EL (cell line): ENCODE measurements around the gene OTOS.

Experiments used
- DNase-seq: peaks from one replicate; pipeline ENCODE4 v3.0.0-alpha.2; 2016

OTOS gene

DNA sequence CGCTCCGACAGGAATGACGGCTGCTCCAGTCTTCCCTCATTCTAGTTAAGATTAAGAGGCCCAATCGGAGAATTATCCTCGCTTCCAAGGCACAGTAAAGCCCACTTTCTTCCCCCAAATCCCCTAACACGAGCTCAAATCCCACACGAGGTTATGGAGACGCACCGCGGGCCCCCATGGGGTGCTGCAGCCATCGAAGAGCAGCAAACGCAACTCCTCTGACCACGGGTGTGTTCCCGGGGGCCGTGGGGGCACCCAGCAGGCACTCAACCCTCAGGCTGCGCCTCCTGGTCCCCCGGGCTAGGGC is 4.8 kb downstream of the OTOS start:
- DNase-seq: no peak

DNA sequence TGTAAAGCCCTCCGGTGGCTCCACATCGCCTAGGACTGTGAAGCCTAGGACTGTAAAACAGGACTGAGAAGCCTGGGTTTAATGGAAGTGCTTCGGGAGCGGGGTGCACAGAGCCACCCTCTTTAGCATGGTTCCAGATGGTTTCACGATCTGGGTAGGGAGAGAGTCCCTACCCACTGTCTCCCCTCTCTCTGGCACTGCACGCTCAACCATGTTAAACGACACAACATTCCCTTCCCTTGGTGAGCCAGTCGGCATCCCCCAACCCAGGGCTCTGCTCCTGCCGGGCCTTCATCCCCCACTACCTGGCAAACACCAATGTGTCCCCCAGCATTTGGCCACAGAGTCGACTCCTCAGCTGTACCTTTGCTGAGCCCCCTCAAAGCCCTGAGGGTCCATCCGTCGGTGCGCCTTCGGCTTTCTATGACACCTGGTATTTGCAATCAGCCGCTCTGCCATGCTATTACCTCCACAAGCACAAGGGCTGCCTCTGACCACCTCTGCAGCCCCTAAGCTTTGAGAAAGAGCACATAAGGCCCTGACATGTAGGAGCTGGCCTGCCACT is 5.4 kb downstream of the OTOS start:
- DNase-seq: no peak

DNA sequence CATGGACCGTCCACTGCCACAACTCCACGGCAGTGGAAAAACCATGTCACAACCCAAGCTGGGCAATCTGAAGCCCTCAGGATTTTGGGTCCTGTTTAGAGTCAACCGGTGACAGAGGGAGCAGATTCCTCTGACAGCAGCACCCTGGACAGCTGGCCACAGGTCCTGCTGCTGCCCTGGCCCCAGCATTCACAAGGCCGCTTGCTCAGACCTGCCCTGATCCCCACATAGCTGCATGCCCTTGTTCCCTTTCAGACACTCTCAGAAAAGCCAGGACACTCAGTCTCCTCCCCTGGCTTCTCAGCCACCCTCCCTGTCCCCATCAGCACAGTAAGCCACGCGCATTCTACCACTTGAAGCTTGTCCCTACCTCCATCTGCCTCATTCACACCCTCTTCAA is 6.0 kb downstream of the OTOS start:
- no peak for DNase-seq

DNA sequence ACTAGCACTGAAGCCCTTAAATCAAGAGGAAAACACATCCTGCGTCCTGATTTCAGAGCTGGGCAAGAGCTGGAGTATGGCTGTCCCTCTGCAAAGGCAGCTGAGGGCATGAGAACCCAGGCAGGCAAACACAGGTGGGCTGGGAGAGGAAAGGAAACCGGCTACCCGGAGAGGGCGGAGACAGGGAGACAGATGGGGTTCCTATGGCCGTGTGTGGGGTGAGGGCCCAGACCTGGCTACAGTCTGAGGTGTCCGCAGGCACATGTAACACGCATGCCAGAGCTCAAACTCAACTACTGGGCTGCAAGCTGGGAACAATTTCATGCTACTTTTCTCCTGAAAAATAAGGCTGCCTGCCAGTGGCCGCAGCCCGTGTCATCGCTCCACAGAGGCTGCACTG is 7.1 kb downstream of the OTOS start:
- DNase-seq: no peak

DNA sequence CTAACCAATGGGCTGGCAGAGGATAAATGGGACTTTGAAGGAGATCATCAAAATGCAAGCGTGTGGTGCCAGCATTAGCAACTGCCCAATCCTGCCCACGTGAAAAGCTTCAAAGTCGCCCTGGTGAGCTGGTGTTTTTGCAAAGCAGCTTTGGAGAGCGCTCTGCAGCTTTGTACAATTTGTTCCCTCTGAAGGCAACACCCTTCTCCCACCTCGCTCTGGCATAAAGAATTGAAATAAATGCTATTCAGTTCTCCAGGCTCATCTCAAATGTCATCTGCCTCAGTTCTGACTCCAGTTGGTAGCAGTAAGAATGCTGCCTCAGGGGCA is 7.8 kb downstream of the OTOS start:
- DNase-seq: no peak

DNA sequence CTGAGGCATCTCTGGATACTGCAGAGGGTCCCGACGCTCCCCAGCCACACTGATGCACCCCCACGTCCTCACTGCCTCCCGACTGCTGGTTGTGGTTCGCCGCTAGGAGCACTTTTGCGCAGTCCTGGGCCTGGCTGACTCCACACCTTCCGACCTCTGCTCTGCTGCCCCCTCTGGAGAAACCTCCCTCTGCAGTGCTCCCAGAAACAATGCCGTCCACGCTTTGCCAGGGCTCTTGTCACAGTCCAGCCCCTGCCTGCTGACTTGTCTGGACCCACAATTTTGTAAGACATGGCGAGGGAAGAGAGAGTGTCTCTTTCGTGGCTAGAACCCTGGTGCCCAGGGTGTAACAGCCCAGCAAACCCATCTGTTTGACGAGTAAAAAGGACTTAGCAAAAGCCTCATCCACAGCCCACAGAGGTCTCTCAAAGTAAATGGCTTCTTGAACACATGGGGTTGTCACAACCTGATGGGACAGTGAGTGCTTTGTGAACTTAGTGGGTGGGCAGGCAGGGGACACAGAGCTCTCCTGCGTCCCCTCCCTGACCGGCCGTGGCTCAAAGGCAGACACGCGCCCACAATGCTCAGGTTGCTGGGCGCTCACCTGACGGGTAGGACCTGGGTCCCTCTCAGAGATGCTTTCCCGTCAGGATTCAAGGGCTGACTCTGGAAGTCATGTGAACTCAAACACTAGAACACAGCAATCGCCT is 8.4 kb downstream of the OTOS start:
- no peak for DNase-seq

DNA sequence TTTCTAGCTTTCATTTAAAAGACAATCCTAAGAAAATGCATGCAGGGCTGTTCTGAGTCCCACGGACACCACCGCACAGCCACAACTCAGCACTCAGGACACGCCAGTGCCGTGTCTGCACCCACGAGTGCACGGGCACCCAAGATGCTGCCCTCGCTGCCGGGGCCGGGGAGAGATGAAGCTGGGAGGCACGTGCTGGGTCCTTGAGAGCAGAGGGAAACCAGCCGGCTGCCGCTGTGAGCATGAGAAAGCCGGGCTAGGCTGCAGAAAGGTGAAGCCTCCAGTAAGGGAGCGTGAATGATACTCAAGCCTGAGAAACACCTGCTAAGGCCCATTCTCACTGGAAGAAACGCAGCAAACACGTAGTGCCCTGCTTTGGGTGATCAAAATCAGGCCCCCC is 9.2 kb downstream of the OTOS start:
- no peak for DNase-seq

DNA sequence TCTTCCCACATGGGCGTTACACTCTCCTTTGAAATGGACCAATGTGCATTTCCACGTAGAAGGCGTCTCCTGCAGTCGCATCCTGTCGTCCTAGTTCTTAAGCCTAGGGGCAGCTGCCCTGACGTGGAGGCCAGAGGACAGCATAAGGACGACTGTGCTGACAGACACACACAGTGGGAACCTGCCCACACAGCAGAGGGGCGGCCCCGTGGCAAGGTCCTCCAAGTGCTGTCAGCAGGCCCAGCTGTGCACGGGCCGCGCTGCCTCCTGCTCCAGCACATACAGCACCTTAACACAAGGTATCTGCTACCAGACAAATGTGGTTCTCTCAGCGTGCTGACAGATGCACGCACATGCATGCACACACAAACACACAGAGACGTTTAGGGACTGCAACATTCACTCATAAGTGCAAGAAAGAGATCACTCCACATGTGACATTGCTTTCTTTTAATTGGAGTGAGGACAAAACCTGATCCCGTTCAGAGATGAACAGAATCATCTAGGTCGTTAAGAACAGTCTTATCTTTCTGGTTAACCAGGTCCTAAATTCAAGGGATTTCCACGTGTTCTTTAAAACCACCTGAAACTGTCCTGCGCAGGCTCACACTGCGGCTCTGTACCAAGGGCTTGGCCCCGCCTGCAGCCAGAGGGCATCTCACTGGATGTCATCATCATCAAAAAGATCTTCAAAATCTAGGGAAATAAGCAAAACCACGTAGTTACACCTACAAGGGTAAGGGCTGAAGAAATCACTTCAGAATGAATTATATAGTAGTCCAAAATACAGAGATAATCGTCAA is 9.9 kb downstream of the OTOS start:
- no peak for DNase-seq

DNA sequence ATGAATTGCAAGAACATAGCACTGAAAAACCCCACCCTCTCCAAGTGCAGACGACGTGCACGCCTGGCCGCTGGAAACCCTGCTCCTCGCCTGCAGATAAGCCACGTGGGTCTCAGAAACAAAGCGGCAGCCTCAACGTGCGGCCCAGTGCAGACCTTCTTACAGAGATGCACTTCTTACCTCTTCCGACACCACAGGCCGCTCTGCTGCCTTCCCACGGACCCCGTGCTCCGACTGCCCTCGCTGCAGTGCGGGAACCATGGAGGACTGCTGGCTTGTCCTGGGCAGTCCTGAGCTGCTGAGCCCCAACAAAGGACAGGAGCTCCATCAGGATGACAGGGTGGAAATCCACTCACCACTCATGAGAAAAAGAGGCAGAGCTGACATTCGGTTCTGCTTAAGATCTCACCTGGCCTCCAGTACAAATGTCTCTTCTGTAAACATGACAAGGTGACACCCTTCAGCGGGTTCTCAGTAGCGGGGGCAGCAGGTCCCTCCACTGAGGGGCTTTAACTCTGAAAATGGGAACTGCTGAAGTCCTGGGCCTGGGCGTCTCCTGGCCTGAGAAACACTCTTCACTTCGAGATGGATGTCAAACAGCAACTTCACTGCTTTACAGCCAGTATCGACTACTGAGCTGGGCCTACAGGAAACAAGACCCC is 10.6 kb downstream of the OTOS start:
- DNase-seq: no peak

DNA sequence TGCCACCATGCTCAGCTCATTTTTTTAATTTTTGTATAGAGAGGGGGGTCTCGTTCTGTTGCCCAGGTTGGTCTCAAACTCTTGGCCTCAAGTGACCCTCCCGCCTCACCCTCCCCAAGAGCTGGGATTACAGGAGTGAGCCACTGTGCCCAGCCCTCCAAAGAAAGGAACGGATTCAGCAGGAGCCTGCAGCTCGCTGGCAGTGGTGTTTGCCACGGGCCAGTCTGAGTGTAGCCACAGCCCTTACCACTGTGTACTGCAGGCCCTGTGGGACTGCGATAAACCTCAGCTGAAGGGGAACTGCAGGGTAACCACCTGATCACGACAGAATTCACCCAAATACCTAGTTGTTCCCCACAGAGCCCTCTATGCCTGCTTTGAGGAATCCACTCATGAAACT is 11.1 kb downstream of the OTOS start:
- no peak for DNase-seq

DNA sequence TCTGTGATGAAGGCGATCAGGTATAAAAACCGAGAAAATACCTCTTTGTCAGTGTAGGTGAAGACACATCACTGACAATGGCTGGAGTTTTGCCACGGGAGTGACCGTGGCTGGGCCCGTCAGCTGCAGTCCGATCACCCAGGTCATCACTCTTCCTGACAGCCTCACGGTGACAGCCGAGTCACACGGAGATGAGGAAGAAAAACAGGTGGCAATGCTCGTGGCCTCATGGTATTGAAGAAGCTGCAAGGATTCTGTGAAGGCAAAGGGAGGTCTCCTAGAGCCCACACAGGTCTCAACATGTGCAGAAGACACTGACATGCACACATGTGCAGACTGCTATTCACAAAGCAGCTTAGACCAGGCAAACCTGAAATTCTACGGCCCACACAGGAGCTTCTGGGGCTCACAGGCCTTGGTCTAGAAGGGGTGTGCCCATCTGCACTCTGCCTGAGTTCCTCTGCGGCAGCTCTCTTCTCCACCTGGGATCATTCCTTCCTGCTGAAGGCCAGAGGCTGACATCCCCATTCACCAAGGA is 11.8 kb downstream of the OTOS start:
- no peak for DNase-seq

DNA sequence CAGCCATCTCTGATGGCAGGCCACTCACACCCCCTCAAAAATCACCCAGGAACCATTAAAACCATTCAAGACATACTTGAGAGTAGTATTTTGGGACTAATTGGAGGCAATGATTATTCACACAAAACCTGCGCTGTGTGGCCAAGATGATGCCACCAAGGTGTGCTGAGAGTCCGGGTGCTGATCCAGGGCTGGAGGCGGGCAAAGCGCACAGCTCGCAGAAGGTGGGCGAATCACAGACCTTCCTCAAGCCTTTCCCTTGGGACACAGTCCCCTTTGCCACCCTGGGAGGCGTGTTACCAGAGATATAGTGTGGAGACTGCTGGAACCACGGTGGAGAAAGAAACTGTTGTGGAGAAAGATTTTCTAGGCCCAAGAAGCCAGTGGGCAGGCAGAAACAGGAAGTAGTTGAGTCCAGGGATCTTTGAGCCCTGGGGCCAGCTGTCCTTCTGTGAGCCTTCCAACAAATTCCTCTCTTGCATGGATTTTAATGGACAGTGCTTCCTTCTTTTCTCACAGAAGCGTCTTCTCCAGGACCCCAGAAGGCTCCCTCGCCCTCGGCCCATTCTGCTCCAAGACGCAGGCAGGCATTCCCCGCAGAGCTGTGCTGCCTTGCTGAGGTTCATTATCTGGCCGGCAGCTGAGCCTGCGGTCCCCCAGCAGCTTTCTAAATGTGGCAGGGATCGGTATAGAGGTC is 12.4 kb downstream of the OTOS start:
- DNase-seq: no peak

DNA sequence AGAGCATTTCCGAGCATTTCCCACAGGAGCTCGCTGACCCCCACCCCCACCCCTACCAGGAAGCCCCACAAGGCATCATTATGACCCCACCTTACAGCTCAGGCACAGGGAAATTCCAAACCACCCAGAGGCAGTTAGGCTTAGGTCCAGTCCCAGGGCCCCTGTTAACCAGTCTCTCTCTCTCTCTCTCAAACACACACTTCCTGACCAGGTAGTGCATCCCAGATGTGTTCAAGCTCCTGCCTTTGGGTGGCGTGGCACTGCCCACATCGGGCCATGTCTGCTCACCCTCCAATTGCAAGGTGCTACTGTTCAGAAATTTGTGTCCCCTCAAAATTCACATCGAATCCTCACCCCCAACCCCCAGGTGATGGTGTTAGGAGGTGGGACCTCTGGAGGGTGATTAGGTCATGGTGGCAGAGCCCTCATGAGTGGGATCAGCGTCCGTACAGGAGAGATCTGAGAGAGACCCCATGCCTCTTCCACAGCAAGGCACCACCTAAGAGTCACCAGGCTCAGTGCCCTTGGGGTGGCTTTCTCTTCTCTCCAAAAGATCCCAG is 13.2 kb downstream of the OTOS start:
- no peak for DNase-seq

DNA sequence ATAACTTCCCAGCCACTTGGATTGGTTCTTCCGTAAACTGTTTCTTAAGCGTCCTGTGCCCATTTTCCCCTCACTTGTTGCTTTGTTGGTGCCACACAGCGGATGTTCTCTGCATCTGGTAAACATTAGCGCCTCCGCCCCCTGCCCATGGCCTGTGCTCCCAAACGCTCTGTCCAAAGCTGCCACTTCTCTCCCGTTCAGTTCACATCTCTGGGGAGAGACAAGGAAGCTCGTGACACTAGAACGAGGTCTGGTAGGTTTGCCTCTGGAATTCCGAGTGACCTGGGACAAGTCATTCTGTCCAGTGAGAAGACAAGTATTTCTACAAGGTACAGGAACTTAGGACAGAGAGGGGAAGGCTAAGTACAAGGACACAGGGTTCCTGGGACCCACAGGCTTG is 13.7 kb downstream of the OTOS start:
- DNase-seq: no peak

DNA sequence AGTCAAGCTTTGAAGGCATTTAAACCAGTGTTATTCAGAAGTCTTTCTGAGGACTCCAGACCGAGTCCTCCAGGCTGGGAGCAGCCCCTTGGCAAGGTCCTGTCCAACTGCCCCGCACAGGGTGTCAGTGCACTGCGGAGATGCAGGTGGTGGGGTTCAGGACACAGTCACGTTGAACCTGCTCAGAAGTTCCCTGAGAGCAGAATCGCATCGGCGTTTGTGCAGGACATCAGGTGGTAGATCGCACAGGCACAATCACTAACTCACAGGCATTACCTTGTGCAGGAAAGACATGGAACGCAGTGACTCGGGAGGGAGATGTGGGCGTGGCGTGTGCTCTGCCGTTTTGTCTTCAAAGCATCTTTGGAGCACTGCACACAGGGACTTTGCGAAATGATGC is 14.7 kb downstream of the OTOS start:
- DNase-seq: no peak

DNA sequence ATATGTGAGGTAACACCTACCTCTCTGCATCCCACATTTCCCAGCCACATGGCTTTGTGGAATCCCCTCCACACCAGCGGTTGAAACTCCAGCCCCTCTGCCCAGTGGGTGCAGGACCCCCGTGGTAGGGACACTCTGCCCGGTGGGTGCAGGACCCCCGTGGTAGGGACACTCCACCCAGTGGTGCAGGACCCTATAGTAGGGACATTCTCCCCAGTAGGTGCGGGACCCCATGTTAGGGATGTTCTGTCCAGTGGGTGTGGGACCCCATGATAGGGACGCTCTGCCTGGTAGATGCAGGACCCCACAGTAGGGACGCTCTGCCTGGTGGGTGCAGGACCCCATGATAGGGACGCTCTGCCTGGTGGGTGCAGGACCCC is 15.8 kb downstream of the OTOS start:
- no peak for DNase-seq

DNA sequence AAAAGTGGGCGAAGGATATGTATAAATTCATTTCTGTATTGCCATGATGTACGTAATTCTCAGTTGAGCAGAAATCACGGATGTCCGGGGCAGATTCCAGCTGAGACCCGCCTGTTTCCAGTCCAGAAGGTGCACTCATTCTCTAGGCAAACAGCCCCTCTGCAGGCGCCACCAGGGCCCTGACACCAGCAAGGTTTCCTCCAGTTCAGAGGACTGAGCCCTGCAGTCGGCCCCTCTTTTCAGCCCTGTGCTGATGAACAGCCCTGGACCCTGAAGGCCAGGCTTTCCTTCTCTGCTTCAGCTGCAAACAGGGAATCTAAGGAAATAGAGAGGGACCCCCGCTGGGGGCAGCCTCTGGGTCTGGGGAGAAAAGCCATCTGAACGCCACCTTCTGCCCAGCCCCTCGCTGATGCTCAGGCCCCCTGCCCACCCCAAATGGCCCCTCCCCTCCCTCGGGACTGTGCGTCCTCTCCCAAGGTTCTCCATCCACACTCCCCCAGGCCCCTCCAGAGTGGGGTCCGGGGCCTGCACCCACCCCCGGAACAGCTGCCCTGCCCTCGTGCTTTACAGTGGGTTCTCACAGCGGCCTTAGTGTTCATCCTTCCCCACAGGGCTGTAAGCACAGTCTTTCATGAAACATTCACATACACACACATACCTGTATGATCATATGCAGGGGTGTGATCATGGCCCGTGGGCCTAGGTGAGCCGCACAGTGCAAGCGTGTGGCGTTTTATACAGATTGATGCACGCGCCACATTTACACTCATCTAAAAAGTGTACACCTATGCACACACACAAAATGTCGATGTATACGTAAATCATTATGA is 16.4 kb downstream of the OTOS start:
- no peak for DNase-seq

DNA sequence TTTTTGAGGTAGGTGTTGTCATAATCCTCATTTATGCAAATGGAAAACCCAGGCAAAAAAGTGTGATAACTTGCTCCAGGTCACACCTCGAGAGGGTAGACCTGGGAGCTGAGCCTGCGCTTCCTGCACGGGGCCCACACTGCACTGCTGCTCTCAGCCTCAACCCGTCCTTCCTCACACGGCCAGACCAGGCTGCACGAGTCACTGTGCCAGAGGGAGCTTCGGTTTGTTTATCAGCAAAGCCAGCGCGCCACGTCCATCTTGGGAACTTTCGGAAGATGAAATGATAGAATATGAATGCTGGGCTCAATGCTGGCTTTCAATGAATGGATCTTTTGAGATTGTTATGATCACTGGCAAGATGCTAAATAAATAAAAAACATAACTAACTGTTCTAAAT is 18.8 kb downstream of the OTOS start:
- no peak for DNase-seq

DNA sequence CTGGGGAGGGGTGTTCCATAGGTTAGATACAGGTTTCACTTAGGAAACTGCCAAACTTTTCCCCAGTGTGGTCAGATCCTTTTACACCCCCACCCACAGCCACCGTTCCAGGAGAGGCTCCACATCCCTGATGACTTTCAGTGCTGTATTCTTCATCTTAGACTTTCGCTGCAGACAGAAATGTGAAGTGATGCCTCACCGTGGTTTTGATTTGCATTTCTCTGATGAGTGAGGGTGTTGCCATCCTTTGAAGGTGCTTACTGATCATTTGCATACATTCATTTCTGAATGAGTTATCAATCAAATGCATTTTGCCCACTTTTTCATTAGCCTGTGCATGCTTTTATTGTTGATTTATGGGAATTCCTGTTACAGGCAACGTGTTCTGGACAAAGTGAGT is 19.3 kb downstream of the OTOS start:
- no peak for DNase-seq

DNA sequence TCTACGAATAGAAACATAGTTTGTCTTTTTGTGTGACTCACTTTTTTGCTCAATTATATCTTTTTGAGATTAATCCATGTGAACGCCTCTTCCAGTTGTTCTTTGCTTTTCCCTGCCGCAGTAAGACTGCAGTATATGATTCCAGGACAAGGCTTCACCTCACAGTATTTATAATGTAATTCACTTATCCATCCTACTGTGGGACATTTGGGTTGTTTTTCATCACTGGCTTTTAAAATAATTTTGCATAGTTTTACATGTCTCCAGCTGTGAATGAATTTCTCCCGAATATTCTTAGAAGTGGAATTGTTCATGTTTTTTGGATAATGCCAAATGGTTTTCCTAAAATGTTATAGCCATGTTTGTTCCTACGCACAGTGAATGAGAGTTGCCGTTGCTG is 26.2 kb downstream of the OTOS start:
- DNase-seq: no peak

DNA sequence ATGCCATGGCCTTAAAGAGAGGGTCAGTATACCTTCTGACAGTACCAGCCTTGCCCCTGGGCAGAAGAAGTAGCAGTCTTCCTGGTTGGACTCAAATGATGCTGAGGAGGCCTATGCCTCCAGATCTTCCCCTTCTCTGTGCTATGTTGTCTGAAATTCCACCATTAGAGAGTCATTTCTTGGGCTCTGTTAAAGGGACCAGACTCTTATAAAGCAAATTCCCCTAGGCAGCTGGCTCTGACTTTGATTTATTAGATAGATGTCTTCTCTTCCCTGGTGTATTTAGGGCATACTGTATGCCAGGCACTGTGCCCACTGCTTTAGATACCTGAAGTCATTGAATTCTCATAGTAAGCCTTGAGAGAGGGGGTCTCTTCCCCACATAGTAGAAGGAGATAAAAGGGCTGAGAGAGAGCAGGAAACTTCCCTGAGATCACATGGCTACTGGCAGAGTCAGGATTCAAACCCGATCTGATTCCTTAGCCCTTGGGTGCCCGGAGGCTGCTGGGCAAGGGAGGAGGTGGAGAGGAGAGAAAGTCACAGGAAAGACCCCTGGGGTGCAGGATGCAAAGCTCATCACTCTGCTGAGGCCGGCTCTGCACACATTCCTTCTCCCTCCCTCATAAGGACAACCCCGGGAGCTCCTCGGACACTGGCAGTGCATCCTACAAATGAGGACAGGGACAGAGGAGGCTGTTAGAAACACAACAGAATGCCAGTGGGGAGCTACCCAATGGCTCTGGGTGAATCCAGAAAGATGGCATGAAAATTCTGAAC is 27.4 kb downstream of the OTOS start:
- DNase-seq: no peak
